SK-N-MC (cell line): Measurements from ENCODE around the gene TCERG1L.
"Not testable (repeated sequence)": the region's sequence is repeated elsewhere in the genome, so short reads cannot be mapped to it uniquely, and the experiment has no call there.

Experiments
- EZH2 ChIP-seq: fragments of 200-600 bp; sonication (generic); IDR thresholded peaks from one replicate; pipeline ENCODE4 v1.6.1; 2017; ENCODE audit warnings: antibody characterized with exemption
- POLR2AphosphoS5 ChIP-seq: IDR thresholded peaks from 2 replicates; pipeline ENCODE4 v1.6.1; 2012; ENCODE audit warnings: mild to moderate bottlenecking, low read depth, low read length, borderline replicate concordance

DNA sequence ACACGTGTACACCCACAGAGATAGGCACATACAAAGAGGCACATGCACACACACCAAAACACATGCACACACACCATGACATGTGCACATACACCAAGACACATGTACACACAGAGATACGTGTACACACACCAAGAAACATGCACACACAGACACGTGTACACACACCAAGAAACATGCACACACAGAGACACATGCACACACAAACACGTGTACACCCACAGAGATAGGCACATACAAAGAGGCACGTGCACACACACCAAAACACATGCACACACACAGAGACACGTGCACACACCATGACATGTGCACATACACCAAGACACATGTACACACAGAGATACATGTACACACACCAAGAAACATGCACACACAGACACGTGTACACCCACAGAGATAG is 135.2 kb downstream of the TCERG1L start:
- not testable (repeated sequence) for TF ChIP-seq POLR2AphosphoS5, EZH2
